ENCODE measurements around the gene IFT81.

GRCh38 chr12:110077800-110078199, 46.4 kb upstream of the IFT81 start:
- TF ChIP-seq, protein P1, sequence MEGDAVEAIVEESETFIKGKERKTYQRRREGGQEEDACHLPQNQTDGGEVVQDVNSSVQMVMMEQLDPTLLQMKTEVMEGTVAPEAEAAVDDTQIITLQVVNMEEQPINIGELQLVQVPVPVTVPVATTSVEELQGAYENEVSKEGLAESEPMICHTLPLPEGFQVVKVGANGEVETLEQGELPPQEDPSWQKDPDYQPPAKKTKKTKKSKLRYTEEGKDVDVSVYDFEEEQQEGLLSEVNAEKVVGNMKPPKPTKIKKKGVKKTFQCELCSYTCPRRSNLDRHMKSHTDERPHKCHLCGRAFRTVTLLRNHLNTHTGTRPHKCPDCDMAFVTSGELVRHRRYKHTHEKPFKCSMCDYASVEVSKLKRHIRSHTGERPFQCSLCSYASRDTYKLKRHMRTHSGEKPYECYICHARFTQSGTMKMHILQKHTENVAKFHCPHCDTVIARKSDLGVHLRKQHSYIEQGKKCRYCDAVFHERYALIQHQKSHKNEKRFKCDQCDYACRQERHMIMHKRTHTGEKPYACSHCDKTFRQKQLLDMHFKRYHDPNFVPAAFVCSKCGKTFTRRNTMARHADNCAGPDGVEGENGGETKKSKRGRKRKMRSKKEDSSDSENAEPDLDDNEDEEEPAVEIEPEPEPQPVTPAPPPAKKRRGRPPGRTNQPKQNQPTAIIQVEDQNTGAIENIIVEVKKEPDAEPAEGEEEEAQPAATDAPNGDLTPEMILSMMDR (IDR thresholded peaks at IDR 0.05; ENCODE audit: low read depth, low read length), result no peak
- no peak for TF ChIP-seq EZH2phosphoT487 (IDR thresholded peaks at IDR 0.05; ENCODE audit: low read depth)
